Measurements from ENCODE around the gene FAM240A.

The FAM240A gene

GRCh38 chr3:46626039-46626438 is 13.7 kb downstream of the FAM240A start:
- no peak for DNase-seq (ENCODE audit: low spot score)

GRCh38 chr3:46627078-46627477 is 14.8 kb downstream of the FAM240A start:
- no peak for DNase-seq (ENCODE audit: low spot score)

DNA sequence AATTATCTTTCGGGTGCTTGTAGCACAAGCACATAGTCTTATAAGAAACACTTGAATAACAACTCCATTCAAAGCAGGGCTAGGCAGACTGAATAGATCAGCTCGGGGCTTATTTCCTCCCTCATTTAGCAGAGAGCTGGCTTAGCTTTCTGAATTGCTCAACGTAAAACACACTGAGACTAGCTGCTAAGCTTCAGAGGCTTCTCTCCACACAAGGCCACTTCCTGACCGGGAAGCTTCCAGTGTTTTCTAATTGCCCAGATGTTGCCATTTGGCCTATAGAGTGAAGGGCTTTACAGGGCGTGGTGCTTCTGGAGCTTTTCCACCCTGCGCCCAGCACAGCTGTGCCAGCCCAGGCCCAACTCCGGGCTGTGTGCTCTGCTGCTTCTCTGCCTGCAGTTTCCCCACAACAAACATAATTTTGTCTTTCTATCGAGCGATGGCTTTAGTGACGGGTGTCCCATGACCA is 16.6 kb downstream of the FAM240A start:
- no peak for DNase-seq (ENCODE audit: low spot score)

- DNase-seq (ENCODE audit: low spot score), result peak; percentile 87
Observed at GRCh38 chr3:46629551-46630517, 17.5 kb downstream of the FAM240A start.

DNA sequence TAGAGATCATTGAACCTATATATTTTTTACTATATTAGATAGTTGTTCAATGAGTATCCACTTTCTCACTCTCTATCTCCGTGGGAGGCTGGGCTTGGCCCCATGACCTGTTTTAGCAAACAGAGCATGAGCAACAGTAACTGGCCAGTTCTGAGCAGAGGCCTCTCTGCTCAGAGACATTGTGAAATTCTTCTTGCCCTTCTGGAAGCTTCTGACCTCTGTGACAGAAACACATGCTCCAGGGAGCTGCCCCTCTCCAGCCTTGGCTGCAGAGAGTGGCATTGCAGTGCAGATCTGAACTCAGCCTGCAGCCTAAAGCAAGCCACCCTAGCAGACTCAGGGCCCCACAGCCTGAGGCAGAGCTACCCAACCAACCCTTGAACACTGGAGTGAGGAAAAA is 20.5 kb downstream of the FAM240A start:
- DNase-seq (ENCODE audit: low spot score), result peak; percentile 32

GRCh38 chr3:46634856-46635255 is 22.5 kb downstream of the FAM240A start:
- DNase-seq (ENCODE audit: low spot score), result no peak

DNA sequence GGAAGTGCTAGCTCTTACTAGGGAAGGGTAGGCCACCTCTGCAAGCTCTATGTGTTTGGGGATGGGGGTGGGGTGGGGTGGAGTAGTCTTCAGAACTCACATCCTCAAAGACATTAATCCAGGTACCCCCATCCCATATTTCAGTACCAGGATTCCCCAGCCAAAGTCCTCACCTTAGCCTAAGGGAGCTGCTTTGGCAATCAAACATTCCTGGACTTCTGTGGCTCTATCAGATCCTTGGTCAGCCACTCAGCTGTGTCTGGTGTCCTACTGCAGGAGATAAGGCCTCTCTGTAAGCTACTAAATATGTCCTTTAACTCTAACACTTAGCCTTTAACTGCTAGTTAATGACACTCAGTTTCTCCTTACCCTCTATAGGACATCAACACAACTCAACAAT is 26.9 kb downstream of the FAM240A start:
- no peak for DNase-seq (ENCODE audit: low spot score)

GRCh38 chr3:46640927-46641326 is 28.6 kb downstream of the FAM240A start:
- no peak for DNase-seq (ENCODE audit: low spot score)

GRCh38 chr3:46642971-46643370 is 30.6 kb downstream of the FAM240A start:
- DNase-seq (ENCODE audit: low spot score), result no peak

- no peak for DNase-seq (ENCODE audit: low spot score)
Observed at GRCh38 chr3:46643701-46644100, 31.4 kb downstream of the FAM240A start.

DNA sequence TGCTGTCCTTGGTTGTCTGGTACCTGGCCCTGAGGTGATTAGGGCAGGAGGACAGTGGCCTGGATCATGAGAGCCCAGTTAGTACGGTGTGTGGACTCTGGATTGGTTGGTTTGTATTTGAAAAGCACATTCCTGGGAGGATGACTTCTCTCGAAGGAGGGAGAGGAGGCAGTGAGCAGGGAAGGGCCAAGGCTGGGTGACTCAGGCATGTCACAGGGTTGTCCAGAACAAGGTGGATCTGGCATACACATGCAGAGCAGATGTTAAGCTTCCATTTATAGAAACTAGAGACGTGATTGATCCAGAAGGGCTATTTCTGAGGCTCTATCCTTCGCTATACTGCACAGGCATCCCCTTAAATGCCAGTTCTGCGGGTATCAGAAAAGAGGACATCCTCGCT is 34.4 kb downstream of the FAM240A start:
- DNase-seq (ENCODE audit: low spot score), result peak; percentile 68

GRCh38 chr3:46648096-46648495 is 35.8 kb downstream of the FAM240A start:
- DNase-seq (ENCODE audit: low spot score), result no peak

GRCh38 chr3:46649436-46649835 is 37.1 kb downstream of the FAM240A start:
- DNase-seq (ENCODE audit: low spot score), result no peak

GRCh38 chr3:46651084-46651483 is 38.8 kb downstream of the FAM240A start:
- no peak for DNase-seq (ENCODE audit: low spot score)

GRCh38 chr3:46655271-46655670 is 42.9 kb downstream of the FAM240A start:
- no peak for DNase-seq (ENCODE audit: low spot score)

DNA sequence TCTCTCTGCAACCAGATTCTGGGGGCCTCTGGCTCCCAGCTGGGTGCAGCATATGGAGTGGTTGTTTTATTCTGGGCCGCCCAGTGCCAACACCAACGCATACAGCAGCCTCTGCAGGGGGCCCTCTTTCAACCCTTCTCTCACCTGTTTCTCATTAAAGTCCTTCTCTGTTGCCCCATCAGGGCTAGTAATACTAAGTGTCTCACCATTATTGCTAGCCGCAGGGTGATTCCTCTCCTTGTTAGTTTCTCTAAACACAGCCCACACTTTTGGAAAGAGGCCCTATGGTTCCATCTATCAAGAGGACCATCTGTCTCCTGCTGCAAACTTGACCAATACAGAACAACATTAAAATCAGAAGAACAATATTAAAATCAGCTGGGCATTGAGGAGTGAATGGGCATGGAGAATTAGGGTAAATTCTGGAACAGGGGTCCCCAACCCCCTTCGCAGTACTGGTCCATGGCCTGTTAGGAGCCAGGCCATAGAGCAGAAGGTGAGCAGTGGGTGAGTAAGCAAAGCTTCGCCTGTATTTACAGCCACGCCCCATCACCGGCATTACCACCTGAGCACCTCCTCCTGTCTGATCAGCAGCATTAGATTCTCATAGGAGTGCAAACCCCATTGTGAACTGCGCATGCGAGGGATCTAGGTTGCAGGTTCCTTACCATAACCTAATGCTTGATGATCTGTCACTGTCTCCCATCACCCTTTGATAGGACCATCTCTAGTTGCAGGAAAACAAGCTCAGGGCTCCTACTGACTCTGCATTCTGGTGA is 44.6 kb downstream of the FAM240A start:
- DNase-seq (ENCODE audit: low spot score), result no peak

GRCh38 chr3:46659285-46659684 is 47.0 kb downstream of the FAM240A start:
- DNase-seq (ENCODE audit: low spot score), result no peak

DNA sequence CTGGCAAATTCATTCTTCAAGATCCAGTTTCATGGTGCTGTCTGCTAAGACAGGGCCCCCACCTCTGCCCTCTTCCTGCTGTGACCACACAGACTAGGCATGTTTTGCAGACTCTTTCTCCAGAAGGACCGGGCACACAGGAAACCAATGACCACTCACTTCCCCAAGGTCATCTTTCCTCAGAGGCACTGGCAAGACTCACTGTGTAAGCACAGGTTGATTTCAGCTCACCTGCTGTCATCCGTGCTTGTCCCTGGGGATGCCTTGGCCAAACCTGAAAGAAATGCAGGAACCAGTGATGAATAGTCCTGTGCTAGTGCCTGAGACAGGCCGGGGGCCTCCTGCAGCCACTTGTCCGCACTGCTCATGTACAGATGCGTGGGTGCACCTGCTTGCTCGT is 47.7 kb downstream of the FAM240A start:
- DNase-seq (ENCODE audit: low spot score), result no peak

- no peak for DNase-seq (ENCODE audit: low spot score)
Observed at GRCh38 chr3:46660543-46661523, 48.5 kb downstream of the FAM240A start.

GRCh38 chr3:46661776-46662766 is 49.7 kb downstream of the FAM240A start:
- peak; percentile 3 for DNase-seq (ENCODE audit: low spot score)
